DND-41 (cell line): ENCODE data around the gene BCL7A.
A peak's percentile ranks its signal among the peaks of the same experiment; 100 is the strongest.

ENCODE experiments used
- ATAC-seq: fragments of 200-7000 bp; cut with Tn5 transposase; 3 replicates; pipeline ENCODE4 v1.9.1; 2021; ENCODE audit warnings: low read depth; ENCODE audit not compliant: insufficient read depth
- DNase-seq: peaks from one replicate; pipeline ENCODE4 v3.0.0-alpha.2; 2020
- H2AFZ ChIP-seq: 2 replicates; pipeline ENCODE4 v1.6.0; 2012; ENCODE audit warnings: low read depth, low read length
- H3K27ac ChIP-seq: 2 replicates; pipeline ENCODE4 v1.5.1; 2012; ENCODE audit warnings: low read length, inconsistent platforms
- H3K27me3 ChIP-seq: fragments of 200-600 bp; sonication (generic); 2 replicates; pipeline ENCODE4 v1.6.0; 2012; ENCODE audit warnings: low read length, mild to moderate bottlenecking, inconsistent platforms; ENCODE audit not compliant: insufficient read depth, poor library complexity
- H3K36me3 ChIP-seq: 2 replicates; pipeline ENCODE4 v1.5.1; 2012; ENCODE audit warnings: low read length, inconsistent platforms; ENCODE audit not compliant: insufficient read depth
- H3K4me1 ChIP-seq: 2 replicates; pipeline ENCODE4 v1.5.1; 2012; ENCODE audit warnings: mild to moderate bottlenecking, low read length; ENCODE audit not compliant: insufficient read depth
- H3K4me2 ChIP-seq: 2 replicates; pipeline ENCODE4 v1.6.0; 2012; ENCODE audit warnings: mild to moderate bottlenecking, moderate library complexity, low read length, inconsistent platforms; ENCODE audit not compliant: insufficient read depth
- H3K4me3 ChIP-seq, 2 experiments: fragments of 200-600 bp in 1 of 2; shearing (Covaris generic) in 1 of 2; 2 replicates each; pipeline ENCODE4 v1.5.1; 2012 to 2016; ENCODE audit warnings: inconsistent platforms in 2 of 2, low read length in 2 of 2, mild to moderate bottlenecking in 2 of 2, low read depth in 1 of 2, moderate library complexity in 1 of 2
- H3K79me2 ChIP-seq: 2 replicates; pipeline ENCODE4 v1.6.0; 2012; ENCODE audit warnings: low read length, inconsistent platforms; ENCODE audit not compliant: insufficient read depth
- H3K9ac ChIP-seq: 2 replicates; pipeline ENCODE4 v1.6.0; 2012; ENCODE audit warnings: low read depth, mild to moderate bottlenecking, inconsistent platforms, low read length, moderate library complexity
- H3K9me3 ChIP-seq: 2 replicates; pipeline ENCODE4 v1.5.1; 2012; ENCODE audit warnings: low read length, moderate library complexity, mild to moderate bottlenecking, inconsistent platforms; ENCODE audit not compliant: insufficient read depth, severe bottlenecking
- H4K20me1 ChIP-seq: 2 replicates; pipeline ENCODE4 v1.6.0; 2012; ENCODE audit warnings: low read length; ENCODE audit not compliant: insufficient read depth
- EZH2 ChIP-seq: IDR thresholded peaks from 3 replicates; pipeline ENCODE4 v1.6.1; 2012; ENCODE audit warnings: borderline replicate concordance, low read depth, mild to moderate bottlenecking, moderate library complexity, low read length, inconsistent platforms; ENCODE audit not compliant: severe bottlenecking
- TF ChIP-seq, protein P1 (sequence below): IDR thresholded peaks from 2 replicates; pipeline ENCODE4 v1.5.1; 2012; ENCODE audit warnings: borderline replicate concordance, low read length, moderate library complexity, mild to moderate bottlenecking; ENCODE audit not compliant: poor library complexity, severe bottlenecking; ENCODE audit errors: extremely low read depth

The BCL7A gene

DNA sequence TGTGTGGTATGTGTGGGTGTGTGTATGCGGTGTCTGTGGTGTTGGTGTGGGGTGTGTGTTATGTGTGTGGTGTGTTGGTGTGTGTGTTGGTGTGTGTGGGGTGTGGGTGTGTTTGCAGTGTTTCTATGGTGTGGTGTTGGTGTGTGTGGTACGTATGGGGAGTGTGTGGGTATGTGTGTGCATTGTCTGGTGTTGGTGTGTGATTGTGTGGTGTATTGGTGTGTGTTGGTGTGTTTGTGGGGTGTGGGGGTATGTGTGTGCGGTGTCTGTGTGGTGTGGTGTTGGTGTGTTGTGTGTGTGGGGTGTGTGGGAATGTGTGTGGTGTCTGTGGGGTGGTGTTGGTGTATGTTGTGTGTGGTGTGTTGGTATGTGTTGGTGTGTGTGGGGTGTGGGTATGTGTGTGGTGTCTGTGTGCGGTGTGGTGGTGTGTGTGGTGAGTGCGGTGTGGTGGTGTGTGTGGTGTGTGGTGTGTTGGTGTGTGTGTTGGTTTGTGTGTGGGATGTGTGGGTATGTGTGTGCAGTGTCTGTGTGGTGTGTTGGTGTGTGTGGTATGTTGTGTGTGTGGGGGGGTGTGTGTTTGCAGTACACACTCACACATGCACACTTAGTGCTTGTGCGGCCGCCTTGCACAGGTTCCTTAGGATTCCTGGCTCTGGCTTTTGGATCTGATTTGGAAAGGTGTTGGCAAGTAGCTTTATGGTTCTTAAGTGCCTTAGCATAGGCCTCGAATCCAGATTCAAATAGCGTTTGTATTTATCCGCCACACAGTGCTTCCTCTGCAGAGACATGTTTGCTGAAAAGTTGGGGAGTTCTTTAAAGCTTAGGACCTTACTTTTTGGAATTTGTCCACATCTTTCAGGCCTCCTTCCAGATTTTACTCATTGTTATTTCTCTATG lies 73.3 kb downstream of the BCL7A start:
- Histone ChIP-seq H3K27ac (peak overlapping the region; percentile 13; the same call in 1 of the 2 replicates), H3K4me1 (peaks cover 16% of the 10 kb centered on the region), H3K9ac (no peak overlapping the region), H3K4me3 (no peak overlapping the region), H4K20me1 (peaks cover 53% of the 10 kb centered on the region), H2AFZ (no peak overlapping the region), H3K36me3 (no peaks in the 10 kb centered on the region), H3K79me2 (peaks cover 66% of the 10 kb centered on the region), H3K9me3 (no peaks in the 10 kb centered on the region), H3K4me2 (no peak overlapping the region), H3K27me3 (no peaks in the 10 kb centered on the region)
- DNase-seq (no peak), ATAC-seq (peak; percentile 22; the same call in 1 of the 3 replicates)
- TF ChIP-seq EZH2, result no peak
- TF ChIP-seq, protein P1, sequence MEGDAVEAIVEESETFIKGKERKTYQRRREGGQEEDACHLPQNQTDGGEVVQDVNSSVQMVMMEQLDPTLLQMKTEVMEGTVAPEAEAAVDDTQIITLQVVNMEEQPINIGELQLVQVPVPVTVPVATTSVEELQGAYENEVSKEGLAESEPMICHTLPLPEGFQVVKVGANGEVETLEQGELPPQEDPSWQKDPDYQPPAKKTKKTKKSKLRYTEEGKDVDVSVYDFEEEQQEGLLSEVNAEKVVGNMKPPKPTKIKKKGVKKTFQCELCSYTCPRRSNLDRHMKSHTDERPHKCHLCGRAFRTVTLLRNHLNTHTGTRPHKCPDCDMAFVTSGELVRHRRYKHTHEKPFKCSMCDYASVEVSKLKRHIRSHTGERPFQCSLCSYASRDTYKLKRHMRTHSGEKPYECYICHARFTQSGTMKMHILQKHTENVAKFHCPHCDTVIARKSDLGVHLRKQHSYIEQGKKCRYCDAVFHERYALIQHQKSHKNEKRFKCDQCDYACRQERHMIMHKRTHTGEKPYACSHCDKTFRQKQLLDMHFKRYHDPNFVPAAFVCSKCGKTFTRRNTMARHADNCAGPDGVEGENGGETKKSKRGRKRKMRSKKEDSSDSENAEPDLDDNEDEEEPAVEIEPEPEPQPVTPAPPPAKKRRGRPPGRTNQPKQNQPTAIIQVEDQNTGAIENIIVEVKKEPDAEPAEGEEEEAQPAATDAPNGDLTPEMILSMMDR, result no peak

DNA sequence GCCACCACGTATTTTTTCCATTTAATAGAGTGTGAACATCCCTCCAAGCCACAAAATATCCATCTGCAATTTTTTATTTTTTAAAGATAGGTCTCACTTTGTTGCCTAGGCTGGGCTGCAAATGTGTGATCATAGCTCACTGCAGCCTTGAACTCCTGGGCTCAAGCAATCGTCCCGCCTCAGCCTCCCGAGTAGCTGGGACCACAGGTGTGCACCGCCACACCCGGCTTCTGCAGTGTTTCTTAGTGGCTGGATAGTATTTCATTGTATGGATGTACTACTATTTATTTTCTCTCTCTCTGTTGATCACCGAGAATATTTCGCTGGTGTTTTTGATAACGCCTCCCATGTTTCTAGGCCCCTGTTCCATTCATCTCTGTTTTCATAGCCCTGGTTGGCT lies 74.3 kb downstream of the BCL7A start:
- Histone ChIP-seq H3K27me3 (no peaks in the 10 kb centered on the region), H2AFZ (no peak overlapping the region), H4K20me1 (peaks cover 53% of the 10 kb centered on the region), H3K79me2 (peaks cover 71% of the 10 kb centered on the region), H3K9me3 (no peaks in the 10 kb centered on the region), H3K27ac (no peak overlapping the region), H3K4me2 (no peak overlapping the region), H3K36me3 (no peaks in the 10 kb centered on the region), H3K9ac (no peak overlapping the region), H3K4me1 (peaks cover 16% of the 10 kb centered on the region), H3K4me3 (no peak overlapping the region)
- ATAC-seq (no peak), DNase-seq (no peak)
- TF ChIP-seq EZH2, result no peak
- TF ChIP-seq, protein P1, result no peak

DNA sequence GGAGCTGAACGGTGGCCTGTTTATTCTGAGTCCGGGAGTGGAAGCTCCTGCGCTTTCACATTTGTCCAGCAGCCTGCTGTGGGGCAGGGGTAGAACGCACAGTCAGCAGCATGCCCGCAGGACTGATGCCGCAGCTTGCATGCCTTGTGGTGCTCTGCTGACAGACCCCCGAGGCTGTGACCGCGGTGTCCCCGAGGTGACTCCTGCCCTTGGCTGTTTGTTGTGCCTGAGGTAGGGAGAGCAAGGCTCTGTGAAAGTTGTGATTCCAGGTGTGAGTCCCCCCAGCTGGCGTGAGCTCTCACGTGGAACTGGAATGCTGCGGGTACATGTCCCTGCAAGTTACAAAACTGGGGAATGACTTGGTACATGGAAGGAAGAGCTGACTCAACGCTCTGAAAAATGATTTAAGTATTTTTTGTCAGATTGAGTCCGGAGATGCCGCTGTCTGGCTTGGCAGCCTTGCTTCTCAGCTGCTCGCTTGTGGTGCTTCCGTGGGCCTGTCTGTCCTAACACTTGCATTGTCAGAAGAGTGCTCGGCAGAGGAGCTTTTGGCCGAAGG lies 75.0 kb downstream of the BCL7A start:
- peaks cover 14% of the 10 kb centered on the region for H3K4me1 ChIP-seq
- peaks cover 70% of the 10 kb centered on the region for H3K79me2 ChIP-seq
- no peak for TF ChIP-seq EZH2
- TF ChIP-seq, protein P1, result no peak
- no peak overlapping the region for H3K27ac ChIP-seq
- H3K4me2 ChIP-seq, result no peak overlapping the region
- H3K27me3 ChIP-seq, result no peaks in the 10 kb centered on the region
- H3K36me3 ChIP-seq, result no peaks in the 10 kb centered on the region
- peaks cover 53% of the 10 kb centered on the region for H4K20me1 ChIP-seq
- H3K4me3 ChIP-seq, result no peak overlapping the region
- no peak overlapping the region for H2AFZ ChIP-seq
- DNase-seq, result no peak
- no peak overlapping the region for H3K9ac ChIP-seq
- no peaks in the 10 kb centered on the region for H3K9me3 ChIP-seq
- no peak for ATAC-seq
